NCI-H2107 treated with DMSO at 0.1 percent for 48 hours (cell line): ENCODE measurements around the gene PIK3R1.
"Not testable (repeated sequence)": the region's sequence is repeated elsewhere in the genome, so short reads cannot be mapped to it uniquely, and the experiment has no call there.

Experiments
- DNase-seq: peaks from one replicate; lab custom pipeline; 2025; ENCODE audit not compliant: unreplicated experiment; lab: John Stamatoyannopoulos, UW

Gene PIK3R1

GRCh38 chr5:68192679-68193060 is 22.9 kb upstream of the PIK3R1 start:
- DNase-seq, result no peak

- DNase-seq, result no peak
Measured at GRCh38 chr5:68193481-68194036, 22.0 kb upstream of the PIK3R1 start.

- no peak for DNase-seq
Measured at GRCh38 chr5:68194386-68194785, 21.2 kb upstream of the PIK3R1 start.

- DNase-seq, result no peak
Measured at GRCh38 chr5:68195137-68195536, 20.4 kb upstream of the PIK3R1 start.

GRCh38 chr5:68196876-68197275 is 18.7 kb upstream of the PIK3R1 start:
- DNase-seq, result no peak

- DNase-seq, result no peak
Measured at GRCh38 chr5:68200288-68200687, 15.3 kb upstream of the PIK3R1 start.

GRCh38 chr5:68210654-68211053 is 4.9 kb upstream of the PIK3R1 start:
- DNase-seq, result not testable (repeated sequence)

GRCh38 chr5:68214482-68215207 is 911 bp upstream of the PIK3R1 start:
- DNase-seq, result no peak

- no peak for DNase-seq
Measured at GRCh38 chr5:68215898-68216244, 315 bp downstream of the PIK3R1 start.

- no peak for DNase-seq
Measured at GRCh38 chr5:68216245-68217046, 890 bp downstream of the PIK3R1 start.

GRCh38 chr5:68217047-68217355 is 1.4 kb downstream of the PIK3R1 start:
- DNase-seq, result no peak

GRCh38 chr5:68217528-68217927 is 2.0 kb downstream of the PIK3R1 start:
- no peak for DNase-seq

GRCh38 chr5:68219161-68219816 is 3.7 kb downstream of the PIK3R1 start:
- DNase-seq, result no peak

- DNase-seq, result no peak
Measured at GRCh38 chr5:68220260-68220659, 4.7 kb downstream of the PIK3R1 start.

- no peak for DNase-seq
Measured at GRCh38 chr5:68220914-68221313, 5.4 kb downstream of the PIK3R1 start.

- no peak for DNase-seq
Measured at GRCh38 chr5:68221488-68221887, 5.9 kb downstream of the PIK3R1 start.

- DNase-seq, result no peak
Measured at GRCh38 chr5:68222310-68222709, 6.8 kb downstream of the PIK3R1 start.

- no peak for DNase-seq
Measured at GRCh38 chr5:68222824-68223354, 7.3 kb downstream of the PIK3R1 start.

- no peak for DNase-seq
Measured at GRCh38 chr5:68223904-68224303, 8.3 kb downstream of the PIK3R1 start.

- DNase-seq, result no peak
Measured at GRCh38 chr5:68224509-68225187, 9.1 kb downstream of the PIK3R1 start.
